Lower lobe of right lung (tissue), 2 donors: ENCODE measurements around the gene ADGRL3. TPM values are rescaled to one million over a fixed set of nuclear protein-coding genes. Genes with fewer than 3 reads are reported as not detected.
A peak's percentile ranks its signal among the peaks of the same experiment; 100 is the strongest.

Experiments used
- ATAC-seq, 2 donors: fragments of 200-7000 bp; cut with Tn5 transposase; one replicate each; pipeline ENCODE4 v1.9.1; 2020 to 2022; ENCODE audit warnings: mild to moderate bottlenecking in 2 of 2, moderate library complexity in 2 of 2
- DNase-seq: peaks from one replicate; pipeline ENCODE4 v3.0.0-alpha.2; 2020
- H3K27ac ChIP-seq: fragments of 200-600 bp; one replicate; pipeline ENCODE4 v1.8.0; 2022
- H3K27me3 ChIP-seq: fragments of 200-600 bp; one replicate; pipeline ENCODE4 v1.8.0; 2022; ENCODE audit warnings: low read depth
- H3K36me3 ChIP-seq: fragments of 200-600 bp; one replicate; pipeline ENCODE4 v1.8.0; 2022; ENCODE audit warnings: mild to moderate bottlenecking
- H3K4me1 ChIP-seq: fragments of 200-600 bp; one replicate; pipeline ENCODE4 v1.8.0; 2022
- H3K4me3 ChIP-seq: fragments of 200-600 bp; one replicate; pipeline ENCODE4 v1.8.0; 2022; ENCODE audit warnings: mild to moderate bottlenecking
- H3K9me3 ChIP-seq: fragments of 200-600 bp; one replicate; pipeline ENCODE4 v1.8.0; 2022
- intact Hi-C: fragments of 100-400 bp; cut with DNase I; formaldehyde crosslinking; loops from one replicate; pipeline ENCODE4 v1.11.0; 2022
- total RNA-seq: library from RNA; stranded (reverse); fragmentation: NEBNext Ultra II Directional; extraction: Animal tissue kit (Norgen Biotek cat#: 25700); gene quantifications from one replicate; pipeline ENCODE4 v1.2.1, GENCODE V29; 2021
- TF ChIP-seq, protein P1 (sequence below): fragments of 200-600 bp; IDR thresholded peaks from one replicate; pipeline ENCODE4 v1.8.0; 2022; ENCODE audit warnings: antibody characterized with exemption, mild to moderate bottlenecking
- donor health status: DM: no; HTN: yes; CAD: no; lungs with severe emphysema.

ADGRL3 gene
- total RNA-seq, 1 donor from 2014 or later, result 6.0 TPM

GRCh38 chr4:61648264-61648663 is 448.1 kb downstream of the ADGRL3 start:
- no peaks in the 10 kb centered on the region for H3K36me3 ChIP-seq
- H3K4me1 ChIP-seq, result no peaks in the 10 kb centered on the region
- intact Hi-C loops, result no loop called here
- H3K27ac ChIP-seq, result no peak overlapping the region
- TF ChIP-seq, protein P1, sequence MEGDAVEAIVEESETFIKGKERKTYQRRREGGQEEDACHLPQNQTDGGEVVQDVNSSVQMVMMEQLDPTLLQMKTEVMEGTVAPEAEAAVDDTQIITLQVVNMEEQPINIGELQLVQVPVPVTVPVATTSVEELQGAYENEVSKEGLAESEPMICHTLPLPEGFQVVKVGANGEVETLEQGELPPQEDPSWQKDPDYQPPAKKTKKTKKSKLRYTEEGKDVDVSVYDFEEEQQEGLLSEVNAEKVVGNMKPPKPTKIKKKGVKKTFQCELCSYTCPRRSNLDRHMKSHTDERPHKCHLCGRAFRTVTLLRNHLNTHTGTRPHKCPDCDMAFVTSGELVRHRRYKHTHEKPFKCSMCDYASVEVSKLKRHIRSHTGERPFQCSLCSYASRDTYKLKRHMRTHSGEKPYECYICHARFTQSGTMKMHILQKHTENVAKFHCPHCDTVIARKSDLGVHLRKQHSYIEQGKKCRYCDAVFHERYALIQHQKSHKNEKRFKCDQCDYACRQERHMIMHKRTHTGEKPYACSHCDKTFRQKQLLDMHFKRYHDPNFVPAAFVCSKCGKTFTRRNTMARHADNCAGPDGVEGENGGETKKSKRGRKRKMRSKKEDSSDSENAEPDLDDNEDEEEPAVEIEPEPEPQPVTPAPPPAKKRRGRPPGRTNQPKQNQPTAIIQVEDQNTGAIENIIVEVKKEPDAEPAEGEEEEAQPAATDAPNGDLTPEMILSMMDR, result no peak
- ATAC-seq, result no peak
- H3K4me3 ChIP-seq, result no peak overlapping the region
- no peak for DNase-seq
- H3K9me3 ChIP-seq, result no peaks in the 10 kb centered on the region
- H3K27me3 ChIP-seq, result no peaks in the 10 kb centered on the region

DNA sequence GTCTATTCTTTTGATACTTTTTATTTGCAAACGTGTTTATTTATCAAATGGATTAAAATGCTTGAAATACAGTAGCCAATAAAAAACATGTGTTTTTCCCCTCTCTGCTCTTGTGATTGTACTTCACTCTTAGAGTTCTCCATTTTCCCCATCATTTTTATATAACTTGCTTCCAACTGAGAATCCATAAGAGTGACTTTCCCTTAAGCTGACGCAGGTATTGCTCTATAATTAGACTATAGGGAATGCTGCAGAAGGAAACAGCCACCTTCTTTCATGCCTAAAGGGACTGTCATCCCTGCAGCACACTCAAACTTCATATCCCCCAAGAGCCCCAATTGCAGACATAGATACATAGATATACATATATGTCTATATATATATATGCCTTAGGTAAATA is 456.9 kb downstream of the ADGRL3 start:
- Histone ChIP-seq H3K4me1 (no peaks in the 10 kb centered on the region), H3K36me3 (no peaks in the 10 kb centered on the region), H3K27me3 (no peaks in the 10 kb centered on the region), H3K4me3 (no peak overlapping the region), H3K27ac (no peak overlapping the region), H3K9me3 (no peaks in the 10 kb centered on the region)
- ATAC-seq, result no peak
- no peak for DNase-seq
- TF ChIP-seq, protein P1, result no peak
- intact Hi-C loops, result no loop called here

- no peak for DNase-seq
- ATAC-seq, result peak in 1 of 2 donors; percentile 17
Measured at GRCh38 chr4:61661960-61662359, 461.8 kb downstream of the ADGRL3 start.

DNA sequence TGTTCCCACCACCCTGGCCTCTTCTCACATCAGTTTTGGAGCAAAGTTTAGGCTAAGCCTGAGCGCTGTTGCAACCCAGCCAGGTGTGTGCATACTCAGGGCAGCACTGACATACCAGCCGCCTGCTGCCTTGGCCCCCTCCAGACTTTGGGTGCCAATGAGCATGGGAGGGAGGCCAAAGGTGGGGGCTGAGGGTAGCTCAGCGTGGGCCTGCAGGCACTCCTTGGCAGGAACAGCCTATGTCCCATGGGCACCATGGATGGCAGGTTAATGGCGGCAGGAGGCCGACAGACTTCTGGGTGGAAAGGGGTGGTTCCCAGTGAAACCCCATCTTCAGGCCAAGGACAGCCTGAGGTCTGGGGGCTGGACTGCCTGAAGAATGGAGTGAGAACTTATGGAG is 462.2 kb downstream of the ADGRL3 start:
- H3K4me1 ChIP-seq, result no peaks in the 10 kb centered on the region
- no peaks in the 10 kb centered on the region for H3K36me3 ChIP-seq
- TF ChIP-seq, protein P1, result no peak
- no peaks in the 10 kb centered on the region for H3K27me3 ChIP-seq
- H3K4me3 ChIP-seq, result no peak overlapping the region
- H3K9me3 ChIP-seq, result no peaks in the 10 kb centered on the region
- ATAC-seq, result peak in 1 of 2 donors; percentile 25
- no peak for DNase-seq
- intact Hi-C loops, result no loop called here
- no peak overlapping the region for H3K27ac ChIP-seq

More at GRCh38 chr4:61661960-61662359, 461.8 kb downstream of the ADGRL3 start:
- intact Hi-C loops, result no loop called here
- no peaks in the 10 kb centered on the region for H3K36me3 ChIP-seq
- no peaks in the 10 kb centered on the region for H3K27me3 ChIP-seq
- no peak overlapping the region for H3K4me3 ChIP-seq
- H3K4me1 ChIP-seq, result no peaks in the 10 kb centered on the region
- TF ChIP-seq, protein P1, result no peak
- no peak overlapping the region for H3K27ac ChIP-seq
- no peaks in the 10 kb centered on the region for H3K9me3 ChIP-seq

DNA sequence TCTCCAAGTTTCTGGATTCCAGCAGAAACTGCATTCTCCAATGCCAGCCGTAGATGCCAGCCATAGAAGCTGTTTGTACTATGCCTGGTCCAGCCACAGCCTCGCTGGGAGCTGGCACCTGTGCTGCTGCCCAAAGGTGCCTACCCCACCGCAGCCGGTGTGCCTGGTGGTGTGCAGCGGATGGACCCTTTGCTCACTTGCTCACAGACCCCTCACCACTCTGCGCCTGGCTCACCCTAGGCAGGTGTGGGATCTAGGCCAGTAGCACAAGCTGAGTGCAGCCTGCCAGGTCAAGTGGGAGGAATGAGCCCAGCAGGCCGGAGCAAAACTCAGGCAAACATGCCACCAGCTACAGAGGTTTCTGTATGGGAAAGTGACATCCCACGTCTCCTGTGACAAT is 463.2 kb downstream of the ADGRL3 start:
- Histone ChIP-seq H3K27me3 (no peaks in the 10 kb centered on the region), H3K9me3 (no peaks in the 10 kb centered on the region), H3K4me1 (no peaks in the 10 kb centered on the region), H3K36me3 (no peaks in the 10 kb centered on the region), H3K4me3 (no peak overlapping the region), H3K27ac (no peak overlapping the region)
- intact Hi-C loops, result no loop called here
- DNase-seq (no peak), ATAC-seq (no peak)
- TF ChIP-seq, protein P1, result no peak

DNA sequence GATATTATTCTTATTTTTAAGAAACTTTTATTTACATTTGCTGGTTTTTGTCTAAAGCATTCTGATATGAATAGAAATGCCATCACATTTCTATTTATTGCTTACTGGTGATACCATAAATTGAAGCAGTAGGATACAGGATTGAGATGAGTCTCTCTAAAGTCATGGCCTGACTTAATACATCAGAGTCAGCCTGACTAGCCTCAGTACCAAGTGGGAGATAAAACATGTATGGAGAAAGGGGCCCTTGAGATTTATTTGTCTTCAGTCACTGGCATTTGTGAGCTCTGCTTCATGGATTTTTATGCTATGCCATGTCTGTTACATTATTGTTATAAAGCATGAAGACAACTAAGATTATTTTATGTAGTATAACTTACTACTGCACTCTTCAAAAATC is 465.5 kb downstream of the ADGRL3 start:
- ATAC-seq, result no peak
- Histone ChIP-seq H3K36me3 (no peaks in the 10 kb centered on the region), H3K27me3 (no peaks in the 10 kb centered on the region), H3K4me3 (no peak overlapping the region), H3K4me1 (no peaks in the 10 kb centered on the region), H3K9me3 (no peaks in the 10 kb centered on the region), H3K27ac (no peak overlapping the region)
- DNase-seq, result no peak
- TF ChIP-seq, protein P1, result no peak
- intact Hi-C loops, result no loop called here
